NCI-H1694 treated with DMSO at 0.1 percent for 48 hours (cell line): ENCODE results near the gene ISOC2.

Source experiments
- DNase-seq: peaks from one replicate; lab custom pipeline; 2025; lab: John Stamatoyannopoulos, UW

Gene ISOC2

GRCh38 chr19:55406826-55407549, 54.5 kb downstream of the ISOC2 start:
- no peak for DNase-seq

GRCh38 chr19:55406091-55406825, 55.2 kb downstream of the ISOC2 start:
- DNase-seq: no peak

DNA sequence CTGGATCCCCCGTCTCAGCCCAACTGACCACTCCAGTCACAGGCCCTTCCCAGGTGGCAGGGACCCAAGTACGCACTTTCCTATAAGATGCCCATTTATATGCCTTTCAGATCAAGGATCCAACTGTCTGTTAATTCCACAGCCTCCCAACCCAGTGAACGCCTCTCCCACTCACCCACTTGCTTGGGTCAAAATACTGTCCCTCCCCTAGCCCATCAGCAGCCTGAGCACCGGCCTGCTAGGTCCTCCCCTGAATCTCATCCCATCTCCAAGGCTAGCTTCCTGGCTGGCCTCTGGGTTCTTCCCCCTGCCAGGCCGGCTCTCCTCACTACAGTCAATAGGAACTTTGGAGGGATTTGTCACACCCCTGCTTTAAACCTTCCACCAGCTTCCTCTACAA, 55.8 kb downstream of the ISOC2 start:
- no peak for DNase-seq
